Activated CD8-positive, alpha-beta memory T cell treated with anti-CD3 and anti-CD28 coated beads, Interleukin-2, amount 50 U/mL, for 4 hours (primary cell): ENCODE results near the gene COBLL1.

Source experiments
- DNase-seq: peaks from one replicate; pipeline ENCODE4 v3.0.0-alpha.2; 2020

Gene COBLL1

DNA sequence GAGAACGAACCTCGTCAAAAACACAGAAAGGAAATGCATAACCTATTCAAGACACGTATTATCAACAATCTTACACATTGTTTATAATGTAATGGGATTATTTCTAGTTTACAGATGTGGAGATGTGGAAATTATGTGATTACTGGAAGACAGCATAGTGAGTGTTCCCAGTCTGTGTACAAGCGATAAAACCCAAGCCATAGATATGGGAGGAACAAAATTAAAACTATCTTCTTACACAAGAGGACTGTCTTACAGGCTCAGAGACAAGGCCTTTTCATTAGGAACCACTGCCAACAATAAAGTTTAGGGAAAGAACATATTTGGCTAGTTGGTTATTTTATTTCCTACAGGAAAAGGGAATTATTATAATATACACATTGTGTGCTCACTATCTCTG is 20.3 kb downstream of the COBLL1 start:
- no peak for DNase-seq

DNA sequence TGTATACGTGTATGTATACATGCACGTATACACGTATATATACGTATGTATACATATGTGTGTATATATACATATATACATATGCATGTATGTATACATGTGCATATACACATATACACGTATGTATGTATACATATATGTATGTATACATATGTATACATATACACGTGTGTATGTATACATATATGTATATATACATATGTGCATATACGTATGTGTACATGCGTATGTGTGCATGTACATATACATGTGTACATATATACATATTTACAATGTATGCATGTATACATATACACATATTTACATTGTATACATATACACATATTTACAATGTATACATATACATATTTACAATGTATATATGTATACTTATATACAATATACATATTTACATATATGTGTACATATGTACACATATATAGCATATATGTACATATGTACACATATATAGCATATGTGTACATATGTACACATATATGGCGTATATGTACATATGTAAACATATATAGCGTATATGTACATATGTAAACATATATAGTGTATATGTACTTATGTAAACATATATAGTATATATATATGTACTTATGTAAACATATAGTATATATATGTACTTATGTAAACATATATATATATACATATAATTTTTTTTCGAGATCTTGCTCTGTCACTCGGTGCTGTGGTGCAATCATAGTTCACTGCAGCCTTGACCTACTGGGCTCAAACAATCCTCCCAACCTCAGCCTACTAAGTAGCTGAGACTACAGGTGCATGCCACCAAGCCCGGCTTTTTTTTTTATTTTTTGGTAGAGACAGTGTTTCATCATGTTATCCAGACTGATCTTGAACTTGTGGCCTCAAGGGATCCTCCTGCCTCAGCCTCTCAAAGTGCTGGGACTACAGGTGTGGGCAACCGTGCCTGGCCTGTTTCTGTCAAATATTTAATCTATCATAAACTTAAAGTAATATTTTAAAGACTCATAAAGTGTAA is 23.2 kb downstream of the COBLL1 start:
- DNase-seq, result no peak

DNA sequence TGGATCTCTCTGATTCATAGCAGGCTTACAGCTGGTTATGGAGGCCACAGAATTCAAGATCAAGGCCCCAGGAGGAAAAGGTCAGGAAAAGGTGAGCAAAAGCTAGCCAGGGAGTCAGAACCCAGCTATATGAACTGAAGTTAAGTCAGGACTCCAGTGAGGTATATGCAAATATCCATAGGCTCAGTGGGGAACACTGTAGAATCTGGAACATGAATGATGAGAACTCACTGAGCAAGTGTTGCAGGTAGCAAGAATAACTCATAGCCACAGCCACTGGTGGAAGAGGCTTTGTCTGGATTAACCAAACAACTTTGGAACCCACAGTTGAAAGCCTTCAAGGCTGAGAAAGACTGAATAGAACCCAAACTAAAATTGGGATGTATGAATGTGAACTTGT is 24.7 kb downstream of the COBLL1 start:
- DNase-seq, result no peak

DNA sequence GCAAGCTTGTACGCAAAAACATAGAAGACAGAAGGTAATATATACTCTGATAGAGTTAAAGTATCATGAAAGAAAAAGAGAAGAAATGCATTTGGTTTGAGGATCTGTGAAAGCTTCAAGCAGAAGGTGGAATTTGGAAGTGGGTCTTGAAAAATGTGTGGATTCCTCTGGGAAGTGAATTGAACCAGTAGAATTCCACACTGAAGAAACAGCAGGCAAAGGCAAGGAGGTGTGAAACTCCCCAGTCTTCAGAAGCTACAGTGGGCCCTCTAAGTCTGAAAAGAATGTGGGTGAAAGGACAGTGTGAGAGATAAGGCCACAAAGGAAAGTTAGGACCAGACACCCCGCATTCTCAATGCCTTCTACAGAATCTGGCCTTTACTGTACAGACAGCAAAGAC is 25.6 kb downstream of the COBLL1 start:
- DNase-seq, result no peak

DNA sequence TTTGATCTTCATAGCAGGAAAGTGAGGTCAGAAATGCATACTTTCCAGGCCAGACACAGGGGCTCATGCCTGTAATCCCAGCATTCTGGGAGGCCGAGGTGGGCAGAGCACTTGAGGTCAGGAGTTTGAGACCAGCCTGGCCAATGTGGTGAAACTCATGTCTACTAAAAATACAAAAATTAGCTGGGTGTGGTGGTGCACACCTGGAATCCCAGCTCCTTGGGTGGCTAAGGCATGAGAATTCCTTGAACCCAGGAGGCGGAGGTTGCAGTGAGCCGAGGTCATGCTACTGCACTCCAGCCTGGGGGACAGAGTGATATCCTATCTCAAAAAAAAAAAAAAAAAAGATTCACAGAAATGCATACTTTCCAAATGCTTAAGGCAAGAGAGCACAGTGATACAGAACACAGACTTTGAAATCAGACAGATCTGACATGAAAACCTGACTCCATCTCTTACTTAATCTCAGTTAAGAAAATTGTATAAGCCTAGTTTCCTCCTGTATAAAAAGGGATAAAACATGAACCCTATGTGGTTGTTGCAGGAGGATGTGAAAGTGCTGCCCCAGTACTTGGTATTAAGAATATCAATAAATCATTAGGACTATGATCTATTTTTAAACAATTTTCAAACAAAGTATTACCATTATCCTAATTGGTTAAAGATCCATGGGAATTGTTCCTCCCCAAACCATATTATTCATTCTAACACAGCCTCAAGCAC is 26.4 kb downstream of the COBLL1 start:
- no peak for DNase-seq

DNA sequence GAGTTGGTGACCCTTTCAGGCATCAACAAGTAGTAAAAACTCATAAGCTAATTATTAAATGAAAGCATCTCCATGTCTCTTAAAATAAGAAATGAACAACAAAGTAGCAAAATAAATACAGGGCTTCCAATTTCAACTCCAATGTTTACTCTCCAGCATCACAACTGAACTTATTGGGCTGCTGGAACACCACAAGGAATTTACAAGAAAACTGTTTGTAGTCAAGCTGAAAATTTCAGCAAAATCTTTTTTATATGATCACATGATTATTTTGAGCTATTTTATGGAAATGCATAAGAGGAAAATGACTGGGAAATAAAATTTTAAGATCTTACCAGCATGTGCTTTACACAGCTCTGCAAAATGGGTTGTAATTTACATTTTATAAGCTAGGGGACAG is 28.1 kb downstream of the COBLL1 start:
- no peak for DNase-seq

DNA sequence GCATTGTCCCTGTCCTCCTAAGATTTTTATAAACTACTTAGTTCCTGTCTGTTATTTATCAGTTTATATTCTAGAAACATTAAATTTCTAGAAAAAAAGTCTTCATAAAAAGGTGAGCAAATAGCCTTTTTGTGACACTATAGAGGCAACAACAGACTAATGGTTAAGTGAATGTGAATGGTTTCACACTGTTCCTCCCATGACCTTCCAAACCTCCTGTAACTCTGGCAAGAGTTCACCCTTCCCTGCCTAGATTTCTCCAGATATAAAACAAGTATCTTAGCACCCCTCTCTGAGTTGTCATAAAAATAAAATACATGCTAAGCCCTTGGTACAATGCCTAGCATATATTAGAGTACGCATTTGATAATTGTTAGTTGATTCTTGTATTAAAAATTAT is 29.2 kb downstream of the COBLL1 start:
- DNase-seq, result no peak

DNA sequence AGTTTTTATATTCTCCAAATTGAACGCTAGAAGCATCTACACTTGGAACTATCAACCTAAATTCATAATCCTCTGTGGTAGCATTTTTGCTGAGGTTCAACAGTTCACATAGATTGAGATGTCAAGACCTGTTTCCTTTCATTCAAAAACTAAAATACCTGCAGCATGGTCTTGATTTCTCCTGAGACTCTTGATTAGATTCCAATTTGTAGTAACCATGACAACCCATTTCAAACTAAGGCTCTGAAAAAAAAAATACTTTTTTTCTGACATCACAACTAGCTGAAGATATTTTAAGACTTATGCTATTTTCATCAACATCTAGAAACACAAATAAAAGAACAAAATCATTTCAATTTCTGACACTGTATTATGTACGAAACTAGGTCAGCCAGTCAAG is 29.8 kb downstream of the COBLL1 start:
- no peak for DNase-seq

DNA sequence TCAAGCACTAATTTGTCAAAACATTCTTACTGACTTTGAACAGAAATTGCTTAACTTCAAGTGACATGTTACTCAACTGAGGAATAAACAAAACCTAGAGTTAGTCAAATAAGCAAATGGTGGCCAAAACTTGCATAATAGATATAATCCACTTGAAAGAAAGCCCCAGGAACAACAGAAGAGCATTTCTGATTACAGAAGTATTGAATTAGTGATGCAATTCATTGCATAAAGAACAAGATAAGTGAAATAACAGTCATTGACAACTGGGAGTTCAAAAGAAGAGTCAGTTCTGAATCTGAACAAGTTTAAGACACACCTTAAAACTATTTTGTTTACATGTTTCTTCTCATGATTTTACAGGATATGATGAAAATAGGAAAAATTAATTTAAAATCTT is 30.8 kb downstream of the COBLL1 start:
- no peak for DNase-seq

DNA sequence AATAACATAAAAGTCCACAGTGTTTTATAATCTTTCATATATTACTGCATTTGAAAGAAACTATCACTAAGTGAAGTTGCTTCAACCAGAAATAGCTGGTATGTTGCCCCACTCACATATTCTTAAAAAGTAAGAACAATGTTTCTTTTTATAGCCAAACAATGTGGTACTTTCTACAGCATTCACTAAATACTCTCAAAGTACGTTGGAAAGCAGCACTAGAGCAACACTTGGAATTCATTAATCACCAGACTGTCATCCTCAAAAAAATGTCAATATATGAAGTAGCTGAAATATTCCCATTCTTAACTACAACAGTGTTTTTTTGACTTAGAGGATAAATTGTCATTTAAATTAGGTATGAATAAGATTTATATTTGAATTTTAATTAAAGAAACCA is 32.8 kb downstream of the COBLL1 start:
- DNase-seq, result no peak

DNA sequence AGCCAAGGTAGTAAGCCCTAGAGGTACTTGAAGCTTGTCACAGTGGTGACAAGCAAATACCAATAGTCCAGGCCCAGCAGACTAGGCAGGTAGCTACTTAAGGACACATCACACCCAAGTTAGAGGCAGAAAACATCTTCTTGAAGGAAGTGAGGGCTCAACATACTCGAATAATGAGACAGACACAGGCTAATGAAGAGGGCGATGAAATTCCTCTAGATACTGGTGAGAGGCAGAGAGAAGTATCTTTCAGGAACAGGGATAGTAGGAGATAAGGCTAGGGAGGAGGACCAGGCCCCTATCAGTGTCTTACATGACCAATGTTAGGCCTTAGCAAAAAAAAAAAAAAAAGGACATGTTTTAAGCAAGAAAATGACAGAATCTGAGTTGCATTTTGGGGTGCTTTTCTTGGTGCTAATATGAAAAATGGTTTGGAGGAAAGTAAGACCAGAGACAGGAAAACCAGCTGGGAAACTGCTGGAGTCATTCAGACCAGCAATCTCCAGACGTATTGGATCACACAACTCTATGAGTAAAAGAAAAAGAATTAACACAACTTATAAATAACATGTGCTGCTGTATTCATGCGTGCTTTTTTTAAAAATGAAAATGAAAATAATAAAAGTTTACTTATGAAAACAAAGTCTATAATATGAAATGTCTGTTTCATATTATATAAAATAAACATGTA is 37.7 kb downstream of the COBLL1 start:
- no peak for DNase-seq

DNA sequence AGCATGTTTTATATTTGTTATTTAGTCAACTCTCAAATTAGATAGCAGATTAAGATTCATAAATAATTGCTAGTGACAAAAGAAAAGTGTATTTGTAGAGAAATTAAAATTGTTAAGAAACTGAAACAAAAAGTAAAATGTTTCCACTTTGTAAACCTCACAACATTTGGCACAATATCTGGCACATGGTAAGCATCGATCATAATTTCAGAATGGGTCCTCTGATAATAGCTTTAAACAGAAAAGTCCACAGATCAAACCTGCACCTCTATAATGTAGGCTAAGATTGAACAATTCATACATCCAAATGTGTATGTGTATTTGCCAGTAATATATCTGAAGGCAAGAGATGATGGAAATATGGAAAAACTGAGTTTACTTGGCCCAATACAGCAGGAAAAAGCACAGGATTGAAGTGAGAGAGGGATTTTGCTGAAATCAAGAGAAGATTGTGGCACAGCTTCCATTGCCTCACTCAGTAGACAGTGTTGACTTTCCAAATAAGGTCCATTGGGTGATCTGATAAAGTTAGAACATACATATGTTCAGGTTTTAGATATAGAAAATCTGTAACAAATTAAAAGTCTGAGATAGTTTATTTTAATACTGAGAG is 39.4 kb downstream of the COBLL1 start:
- no peak for DNase-seq

DNA sequence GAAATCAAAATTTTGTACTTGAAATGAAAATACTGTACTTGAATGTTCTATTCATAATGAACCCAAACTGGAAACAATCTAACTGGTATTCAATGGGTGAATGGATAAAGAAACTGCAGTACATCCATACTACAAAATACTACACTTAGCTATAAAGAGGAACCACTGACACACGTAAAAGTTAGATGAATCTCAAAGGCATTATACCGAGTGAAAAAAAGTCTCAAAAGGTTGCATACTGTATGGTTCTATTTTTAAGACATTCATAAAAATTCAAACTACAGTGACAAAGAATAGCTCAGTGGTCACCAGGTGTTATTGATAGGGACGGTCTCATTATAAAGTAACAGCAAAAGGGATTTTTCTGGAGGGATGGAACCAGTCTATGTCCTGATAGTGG is 41.1 kb downstream of the COBLL1 start:
- no peak for DNase-seq

DNA sequence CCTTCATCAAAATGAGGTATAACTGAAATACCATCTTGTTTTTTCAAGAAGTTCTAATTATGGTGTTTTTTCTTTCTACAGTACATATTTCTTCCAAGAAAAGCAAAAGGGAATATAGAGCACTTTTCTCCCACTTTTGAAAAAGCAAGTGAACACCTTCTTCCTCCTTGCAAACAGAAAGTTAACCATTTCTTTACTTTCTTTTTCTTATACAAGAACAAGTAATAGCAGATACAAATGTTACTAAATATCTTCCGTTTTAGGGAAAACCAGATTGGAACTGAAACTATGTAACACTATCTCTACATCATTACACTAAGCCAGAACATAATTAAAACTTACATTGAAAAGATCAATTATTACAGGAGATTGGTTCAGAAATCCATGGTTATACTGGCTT is 44.0 kb downstream of the COBLL1 start:
- DNase-seq, result no peak

DNA sequence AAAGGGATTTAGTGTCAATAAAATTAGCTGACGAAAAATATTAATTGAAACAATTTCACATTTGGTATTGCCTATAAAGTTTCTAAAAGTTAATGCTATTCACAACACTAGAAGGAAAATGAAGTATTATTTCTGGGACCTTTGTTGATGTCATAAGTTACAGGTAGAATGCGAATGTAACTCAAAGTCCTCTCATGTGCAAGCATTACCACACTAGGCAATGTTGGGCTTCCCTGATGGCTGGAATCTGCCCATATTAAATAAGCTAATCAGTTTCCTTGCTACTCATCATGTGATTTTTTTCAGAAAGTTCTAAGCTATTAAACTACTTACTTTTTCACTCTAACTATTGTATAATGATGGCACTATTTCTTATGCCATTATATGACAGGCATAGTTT is 44.6 kb downstream of the COBLL1 start:
- DNase-seq, result no peak

DNA sequence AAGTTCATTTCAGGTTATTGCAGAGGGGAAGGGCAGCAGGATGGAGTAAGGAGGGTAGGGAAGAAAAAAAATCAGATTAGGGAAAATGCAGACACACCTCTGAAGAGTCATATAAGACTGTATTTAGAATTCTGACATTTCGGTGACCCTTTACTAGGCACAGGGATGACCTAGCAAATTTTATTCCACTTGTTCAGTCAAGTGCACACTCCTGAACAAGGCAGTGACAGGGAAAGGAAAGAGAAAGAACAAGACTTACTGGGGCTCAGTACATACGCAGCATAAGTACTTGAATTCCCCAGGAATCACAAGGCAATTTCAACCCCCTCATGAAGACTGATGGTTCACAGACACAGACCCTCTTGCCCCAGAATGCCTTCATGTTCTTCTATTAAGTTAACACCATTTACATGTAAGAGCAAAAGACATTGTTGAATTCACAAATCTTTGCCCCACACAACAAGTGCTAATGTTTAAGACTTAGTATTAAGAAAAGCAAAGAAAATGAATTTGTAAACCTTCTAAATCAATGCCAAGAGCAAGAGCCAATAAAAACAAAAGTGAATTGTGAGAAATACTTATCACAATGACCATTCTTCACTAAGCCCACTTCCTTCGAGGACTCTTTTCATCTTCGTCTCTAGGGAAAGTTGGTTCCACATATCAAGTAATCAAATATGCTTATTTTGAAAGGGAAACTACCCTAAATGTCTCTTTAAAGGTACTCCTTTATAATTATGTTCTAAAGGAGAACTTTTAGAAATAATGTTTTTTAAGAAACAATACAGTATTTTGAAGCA is 47.0 kb downstream of the COBLL1 start:
- no peak for DNase-seq

DNA sequence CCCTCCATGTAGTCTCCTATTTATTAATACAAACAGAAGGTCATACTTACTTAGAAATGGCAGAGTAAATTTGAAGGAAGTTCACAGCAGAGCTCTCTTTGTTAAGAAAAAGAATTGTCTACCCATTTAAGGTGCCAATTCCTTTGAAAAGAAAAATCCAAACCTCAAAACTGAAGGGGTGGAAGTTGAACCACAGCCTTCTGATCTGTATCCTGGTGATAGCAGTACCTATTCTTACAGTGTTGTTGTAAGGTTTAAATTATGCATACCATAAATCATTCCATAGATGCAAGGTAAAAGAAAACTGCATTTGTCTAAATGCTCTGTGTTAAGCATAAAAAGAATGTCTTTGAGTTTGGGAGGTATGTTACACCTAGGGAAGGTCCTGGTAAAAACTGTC is 47.6 kb downstream of the COBLL1 start:
- no peak for DNase-seq

DNA sequence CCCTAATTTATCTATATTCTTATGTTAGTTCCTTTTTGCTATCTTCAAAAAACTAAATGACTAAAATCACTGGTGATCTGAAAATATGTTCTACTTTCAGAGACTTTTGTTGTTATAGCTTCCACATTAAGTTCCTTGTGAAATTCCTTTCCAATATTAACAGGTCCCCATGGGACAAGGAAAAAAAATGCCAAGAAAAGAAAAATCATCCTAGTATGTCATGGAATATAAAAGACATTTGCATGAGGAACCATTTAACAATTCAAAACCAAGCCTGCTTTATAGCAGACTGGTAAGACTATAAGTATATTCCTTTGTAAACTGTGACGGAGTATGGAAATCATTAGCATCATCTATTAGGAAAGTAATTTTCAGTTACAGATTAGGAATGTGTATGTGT is 48.1 kb downstream of the COBLL1 start:
- DNase-seq, result no peak

DNA sequence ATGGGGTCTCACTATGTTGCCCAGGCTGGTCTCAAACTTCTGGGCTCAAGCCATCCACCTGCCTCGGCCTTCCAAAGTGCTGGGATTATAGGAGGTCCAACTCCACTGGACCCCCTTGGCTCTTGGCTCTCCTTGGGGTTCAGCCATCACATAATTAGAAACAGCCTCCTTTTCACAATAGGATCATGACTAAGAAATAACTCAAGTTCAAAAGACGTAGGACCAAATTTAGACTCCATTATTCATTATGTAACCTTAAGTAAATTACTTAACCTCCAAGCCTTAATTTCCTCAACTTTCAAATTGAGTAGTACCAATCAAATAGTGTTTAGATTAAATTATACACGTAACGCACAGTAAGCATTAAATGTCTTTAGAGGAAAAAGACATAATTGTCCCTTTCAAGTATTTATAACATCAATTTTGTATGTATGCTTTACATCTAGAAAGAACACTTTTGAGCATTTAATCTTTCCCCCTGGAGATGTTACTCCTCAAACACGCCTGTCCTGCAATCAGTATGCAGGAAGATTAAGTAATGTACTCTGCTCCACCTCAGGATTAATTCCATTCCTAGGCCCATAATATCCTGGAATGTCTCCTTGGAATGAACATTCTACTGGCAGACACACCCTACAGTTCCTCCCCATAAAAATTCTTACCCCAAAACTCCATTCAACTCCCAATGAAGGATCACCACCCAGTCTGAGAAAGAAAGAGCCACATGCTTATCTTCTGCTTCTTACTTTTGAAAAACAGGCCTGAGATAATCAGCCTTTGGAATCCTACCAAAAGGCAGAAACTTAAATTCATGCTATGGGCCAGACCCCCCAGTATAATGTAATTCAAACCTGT is 49.1 kb downstream of the COBLL1 start:
- no peak for DNase-seq

DNA sequence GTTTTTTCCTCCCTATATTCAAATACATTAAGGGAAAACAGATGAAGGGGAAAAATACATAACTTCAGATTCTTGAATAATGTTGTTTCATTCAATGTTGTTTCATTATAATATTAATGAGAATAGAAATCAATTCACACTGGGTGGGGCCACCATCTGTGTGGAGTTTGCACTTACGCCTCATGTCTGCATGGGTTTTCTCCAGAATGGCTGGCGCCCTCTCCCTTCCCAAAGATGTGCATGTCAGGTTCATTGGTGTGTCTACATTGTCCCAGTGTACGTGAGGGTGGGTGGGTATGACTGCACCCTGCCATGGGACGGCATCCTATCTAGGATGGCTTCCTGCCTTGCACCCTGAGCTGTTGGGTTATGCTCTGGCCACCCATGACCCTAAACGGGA is 51.7 kb downstream of the COBLL1 start:
- no peak for DNase-seq

DNA sequence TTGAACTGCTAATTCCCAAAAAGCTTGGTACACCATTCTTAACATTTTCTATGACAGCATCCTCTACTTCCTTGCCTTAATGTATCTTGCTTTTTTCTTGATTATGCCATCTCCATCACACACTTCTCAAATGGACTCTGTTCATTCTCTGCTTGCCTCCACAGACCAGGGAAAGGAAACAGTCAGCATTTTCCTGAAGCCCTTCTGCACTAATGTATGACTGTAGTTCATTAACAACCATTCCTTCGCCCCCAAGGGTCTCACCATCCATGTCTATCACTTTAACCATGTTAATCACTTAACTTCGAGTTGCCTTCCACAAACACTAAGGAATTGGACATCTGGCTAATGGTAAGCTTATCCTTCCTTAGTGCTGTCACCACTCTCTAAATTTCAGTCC is 54.8 kb downstream of the COBLL1 start:
- no peak for DNase-seq
